ENCODE results near the gene ATR. TPM values are rescaled to one million over a fixed set of nuclear protein-coding genes. Genes with fewer than 3 reads are reported as not detected.
"Not testable (repeated sequence)": the region's sequence is repeated elsewhere in the genome, so short reads cannot be mapped to it uniquely, and the experiment has no call there.

ATR gene
- total RNA-seq, 1 donor from 2014 or later = 9.1 TPM

GRCh38 chr3:142577696-142578328 lies 721 bp downstream of the ATR start:
- Histone ChIP-seq H3K27ac (replicated peaks) (peak overlapping the region; percentile 96), H3K9me3 (replicated peaks) (no peaks in the 10 kb centered on the region), H3K36me3 (no peaks in the 10 kb centered on the region), H3K27me3 (ENCODE audit: low read depth) (no peaks in the 10 kb centered on the region), H3K4me1 (peaks cover 40% of the 10 kb centered on the region), H3K4me3 (peak overlapping the region; percentile 97)
- intact Hi-C loops (cut with micrococcal nuclease) = no loop called here
- no peak for TF ChIP-seq CTCF (IDR thresholded peaks at IDR 0.05; ENCODE audit: borderline replicate concordance)
- DNase-seq = no peak

- Histone ChIP-seq H3K4me1 (peaks cover 40% of the 10 kb centered on the region), H3K27ac (replicated peaks) (no peak overlapping the region), H3K4me3 (no peak overlapping the region), H3K36me3 (no peaks in the 10 kb centered on the region), H3K27me3 (ENCODE audit: low read depth) (no peaks in the 10 kb centered on the region), H3K9me3 (replicated peaks) (no peaks in the 10 kb centered on the region)
- intact Hi-C loops (cut with micrococcal nuclease) = no loop called here
- TF ChIP-seq CTCF (IDR thresholded peaks at IDR 0.05; ENCODE audit: borderline replicate concordance) = no peak
- DNase-seq = no peak
Measured at GRCh38 chr3:142576792-142577191, 1.7 kb downstream of the ATR start.

GRCh38 chr3:142574665-142575064 lies 3.9 kb downstream of the ATR start:
- Histone ChIP-seq H3K36me3 (peaks cover 6% of the 10 kb centered on the region), H3K27ac (replicated peaks) (no peak overlapping the region), H3K4me3 (no peak overlapping the region), H3K27me3 (ENCODE audit: low read depth) (no peaks in the 10 kb centered on the region), H3K4me1 (peaks cover 38% of the 10 kb centered on the region), H3K9me3 (replicated peaks) (no peaks in the 10 kb centered on the region)
- intact Hi-C loops (cut with micrococcal nuclease) = no loop called here
- TF ChIP-seq CTCF (IDR thresholded peaks at IDR 0.05; ENCODE audit: borderline replicate concordance) = no peak
- DNase-seq = no peak

- H3K27ac ChIP-seq (replicated peaks); intact Hi-C loops (cut with micrococcal nuclease); H3K4me3 ChIP-seq; DNase-seq; H3K9me3 ChIP-seq (replicated peaks); H3K27me3 ChIP-seq (ENCODE audit: low read depth); H3K36me3 ChIP-seq: not testable (repeated sequence)
- H3K4me1 ChIP-seq = peaks cover 34% of the 10 kb centered on the region
Measured at GRCh38 chr3:142574223-142574622, 4.3 kb downstream of the ATR start.

- DNase-seq; H3K27ac ChIP-seq (replicated peaks): not testable (repeated sequence)
- H3K36me3 ChIP-seq = peaks cover 20% of the 10 kb centered on the region
Measured at GRCh38 chr3:142569422-142569821, 9.1 kb downstream of the ATR start.

GRCh38 chr3:142568393-142569017 lies 10.0 kb downstream of the ATR start:
- intact Hi-C loops (cut with micrococcal nuclease) = no loop called here
- H3K4me1 ChIP-seq = no peaks in the 10 kb centered on the region
- H3K27me3 ChIP-seq (ENCODE audit: low read depth) = no peaks in the 10 kb centered on the region
- no peak for TF ChIP-seq CTCF (IDR thresholded peaks at IDR 0.05; ENCODE audit: borderline replicate concordance)
- peaks cover 28% of the 10 kb centered on the region for H3K36me3 ChIP-seq
- DNase-seq = no peak
- no peak overlapping the region for H3K4me3 ChIP-seq
- H3K27ac ChIP-seq (replicated peaks) = no peak overlapping the region
- H3K9me3 ChIP-seq (replicated peaks) = no peaks in the 10 kb centered on the region

More at GRCh38 chr3:142569422-142569821, 9.1 kb downstream of the ATR start:
- H3K4me1 ChIP-seq; H3K27me3 ChIP-seq (ENCODE audit: low read depth); H3K9me3 ChIP-seq (replicated peaks); H3K4me3 ChIP-seq; intact Hi-C loops (cut with micrococcal nuclease): not testable (repeated sequence)
